ENCODE data around the gene NACC2. TPM values are rescaled to one million over a fixed set of nuclear protein-coding genes. Genes with fewer than 3 reads are reported as not detected.

The NACC2 gene
- polyA plus RNA-seq, 1 of the 3 experiments (the other 2 are of a cell fraction): 22.1 TPM

GRCh38 chr9:136014147-136014923 lies 80.8 kb downstream of the NACC2 start (continued):
- TF ChIP-seq EZH2phosphoT487 (IDR thresholded peaks at IDR 0.05; ENCODE audit: borderline replicate concordance, low read depth) (no peak), ZBTB33 (IDR thresholded peaks at IDR 0.05; ENCODE audit: borderline replicate concordance, low read depth) (no peak)

GRCh38 chr9:136013524-136014034 lies 81.5 kb downstream of the NACC2 start:
- ChIA-PET CTCF (interaction anchor here (1.1 kb wide), 1 partner anchor 109 kb away, joined by 3 read pairs; no protein-coding TSS in a partner anchor), POLR2A (no interaction called here)
- no peak for TF ChIP-seq TAF1 (IDR thresholded peaks at IDR 0.05; ENCODE audit: borderline replicate concordance, low read depth, low read length)
- TF ChIP-seq EZH2phosphoT487 (IDR thresholded peaks at IDR 0.05; ENCODE audit: borderline replicate concordance, low read depth): no peak
- no peak for TF ChIP-seq ZBTB33 (IDR thresholded peaks at IDR 0.05; ENCODE audit: borderline replicate concordance, low read depth)
- TF ChIP-seq POLR2AphosphoS5 (IDR thresholded peaks at IDR 0.05; ENCODE audit: low read depth, low read length): no peak
- no peak for TF ChIP-seq RXRA (IDR thresholded peaks at IDR 0.05; ENCODE audit: borderline replicate concordance, low read depth)
- no peak for TF ChIP-seq RFX5 (IDR thresholded peaks at IDR 0.05; ENCODE audit: low read length)
- no peak for TF ChIP-seq FOXM1 (IDR thresholded peaks at IDR 0.05; ENCODE audit: low read depth)
- no peak for TF ChIP-seq EP300 (IDR thresholded peaks at IDR 0.05; ENCODE audit: borderline replicate concordance in 1 of 2, low read depth in 1 of 2, low read length in 1 of 2)
- TF ChIP-seq YY1 (IDR thresholded peaks at IDR 0.05; ENCODE audit: low read depth): no peak
- TF ChIP-seq USF2 (IDR thresholded peaks at IDR 0.05; ENCODE audit: borderline replicate concordance, low read depth, low read length): no peak
- no peak for DNase-seq
- Histone ChIP-seq H3K36me3 (replicated peaks in 1 of 2; ENCODE audit: control insufficient read depth in 1 of 2, insufficient read depth in 2 of 2, low read length in 1 of 2) (peaks cover 3 to 8% of the 10 kb centered on the region in 2 experiments), H3K79me2 (ENCODE audit: insufficient read depth) (peaks cover 40% of the 10 kb centered on the region), H3K27ac (ENCODE audit: low read depth in 2 of 2, low read length in 1 of 2) (no peak overlapping the region), H3K9ac (no peak overlapping the region), H4K20me1 (ENCODE audit: insufficient read depth) (peaks cover 47% of the 10 kb centered on the region), H3K4me3 (ENCODE audit: low read depth in 2 of 2, low read length in 1 of 2) (no peak overlapping the region), H3K9me3 (no peaks in the 10 kb centered on the region), H3K4me1 (ENCODE audit: control insufficient read depth in 1 of 2, insufficient read depth in 2 of 2, low read depth in 1 of 2, low read length in 1 of 2) (peaks cover under 1 to 16% of the 10 kb centered on the region in 2 experiments; a peak in 1 of 4 replicates), H3K27me3 (ENCODE audit: insufficient read depth) (no peaks in the 10 kb centered on the region), H3K9me2 (no peaks in the 10 kb centered on the region), H3K4me2 (no peak overlapping the region), H2AFZ (ENCODE audit: low read depth) (no peak overlapping the region), H3F3A (replicated peaks; ENCODE audit: insufficient read depth) (peaks cover 3% of the 10 kb centered on the region)
- WGBS (ENCODE audit: low lambda C conversion rate): 91% methylated on average over 11 of the region's 21 CpGs
